Astrocyte (in vitro differentiated cells and primary cell): ENCODE measurements around the gene RYR2.

Source experiments
- CTCF ChIP-seq: IDR thresholded peaks from 2 replicates; pipeline ENCODE4 v1.5.1; 2011; ENCODE audit warnings: low read depth, mild to moderate bottlenecking, inconsistent platforms, low read length, moderate library complexity; ENCODE audit not compliant: insufficient read depth
- EZH2 ChIP-seq: IDR thresholded peaks from 2 replicates; pipeline ENCODE4 v1.6.1; 2012; ENCODE audit warnings: mild to moderate bottlenecking, low read length, inconsistent platforms; ENCODE audit not compliant: insufficient read depth

GRCh38 chr1:237834048-237834447 lies 792.1 kb downstream of the RYR2 start:
- TF ChIP-seq EZH2 = no peak
- TF ChIP-seq CTCF = no peak
